HUES48 (cell line): ENCODE data around the gene RPUSD2.

Experiments
- H3K27ac ChIP-seq: one replicate; pipeline ENCODE4 v1.7.0; 2013; ENCODE audit warnings: low read depth, low read length, inconsistent platforms
- H3K27me3 ChIP-seq: 2 replicates; pipeline ENCODE4 v1.6.1; 2013; ENCODE audit warnings: mild to moderate bottlenecking, low read length; ENCODE audit not compliant: control insufficient read depth, insufficient read depth
- H3K36me3 ChIP-seq: 2 replicates; pipeline ENCODE4 v1.6.1; 2013; ENCODE audit warnings: low read length; ENCODE audit not compliant: control insufficient read depth, insufficient read depth
- H3K4me1 ChIP-seq: 2 replicates; pipeline ENCODE4 v1.6.1; 2013; ENCODE audit warnings: mild to moderate bottlenecking, low read length; ENCODE audit not compliant: control insufficient read depth, insufficient read depth
- H3K4me3 ChIP-seq: 2 replicates; pipeline ENCODE4 v1.5.1; 2013; ENCODE audit warnings: mild to moderate bottlenecking, low read depth, low read length
- H3K9ac ChIP-seq: 2 replicates; pipeline ENCODE4 v1.6.1; 2013; ENCODE audit warnings: mild to moderate bottlenecking, low read depth, low read length, moderate library complexity
- H3K9me3 ChIP-seq: 2 replicates; pipeline ENCODE4 v1.6.1; 2013; ENCODE audit warnings: low read length; ENCODE audit not compliant: control insufficient read depth, insufficient read depth

Gene RPUSD2

DNA sequence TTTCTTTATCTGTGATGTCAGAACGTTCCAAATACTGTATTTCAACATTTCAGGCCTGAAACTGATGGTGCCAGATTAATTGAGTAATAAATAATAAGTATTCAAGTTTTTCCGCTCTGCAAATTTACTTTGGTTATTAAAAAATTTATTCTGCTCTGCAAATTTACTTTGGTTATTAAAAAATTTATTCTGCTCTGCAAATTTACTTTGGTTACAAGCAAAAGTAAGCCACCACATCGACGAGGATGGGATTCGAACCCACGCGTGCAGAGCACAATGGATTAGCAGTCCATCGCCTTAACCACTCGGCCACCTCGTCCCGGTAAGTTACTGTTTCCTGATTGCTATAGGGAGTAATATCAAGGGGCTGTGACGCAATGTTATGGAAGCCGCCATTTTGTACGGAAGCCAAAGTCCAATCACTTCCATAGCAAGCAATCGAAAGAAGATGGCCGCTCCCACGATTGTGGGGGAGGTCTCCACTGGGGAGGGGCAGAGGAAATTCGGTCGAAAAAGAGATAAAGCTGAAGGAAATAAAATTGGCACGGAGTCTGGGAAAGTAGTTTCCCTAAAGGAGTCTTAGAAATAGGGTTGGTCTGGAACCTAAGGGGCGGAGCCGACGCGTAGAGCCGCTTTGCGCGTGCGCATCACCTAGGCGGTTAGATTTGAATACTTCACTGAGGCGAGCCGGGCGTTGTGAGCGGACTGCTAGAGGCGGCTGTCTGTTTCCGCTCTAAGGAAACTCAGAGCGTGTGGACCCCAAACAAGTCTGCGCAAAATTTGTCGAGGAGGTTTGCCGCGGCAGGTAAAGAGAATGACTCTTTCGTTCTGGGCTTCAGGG, 24.7 kb downstream of the RPUSD2 start, which contains the start of gene KNL1:
Gene KNL1, plus strand, starts transcription at position 662 of the 841 bp plus-strand sequence. CDS start 8,683 bp downstream, outside the sequence.
- Histone ChIP-seq H3K4me1 (peaks cover 4% of the 10 kb centered on the region; the same call in 1 of the 2 replicates), H3K36me3 (no peaks in the 10 kb centered on the region), H3K27ac (peak within 1 kb of the TSS; percentile 96), H3K9me3 (no peaks in the 10 kb centered on the region), H3K27me3 (no peaks in the 10 kb centered on the region), H3K9ac (peak within 1 kb of the TSS; percentile 97), H3K4me3 (peak within 1 kb of the TSS; percentile 95)

DNA sequence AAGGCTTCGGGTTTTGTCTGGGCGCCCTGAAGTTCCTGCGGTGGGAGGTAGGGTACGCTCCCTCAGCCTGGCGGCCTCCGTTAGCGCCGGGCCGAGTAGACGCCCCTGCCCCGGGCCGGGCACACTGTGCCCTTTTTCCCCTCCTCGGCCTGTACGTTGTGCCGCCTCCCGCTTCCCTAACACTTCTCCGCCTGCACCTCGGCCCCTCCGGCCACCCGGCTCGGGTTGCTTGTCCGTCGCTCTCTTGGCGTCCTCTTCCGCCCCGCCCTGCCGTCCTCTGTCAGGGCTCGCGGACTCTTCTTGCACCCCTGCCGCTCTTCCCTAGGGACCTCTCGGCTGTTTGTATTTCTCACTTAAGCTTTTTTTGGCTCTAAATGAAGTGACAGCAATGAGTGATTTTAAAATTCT, 25.3 kb downstream of the RPUSD2 start:
- no peaks in the 10 kb centered on the region for H3K9me3 ChIP-seq
- peak overlapping the region; percentile 96 for H3K27ac ChIP-seq
- peak overlapping the region; percentile 95 for H3K4me3 ChIP-seq
- no peaks in the 10 kb centered on the region for H3K27me3 ChIP-seq
- peaks cover 4% of the 10 kb centered on the region; the same call in 1 of the 2 replicates for H3K4me1 ChIP-seq
- no peaks in the 10 kb centered on the region for H3K36me3 ChIP-seq
- peak overlapping the region; percentile 97 for H3K9ac ChIP-seq

- Histone ChIP-seq H3K4me3 (peak overlapping the region; percentile 95), H3K27ac (no peak overlapping the region), H3K9ac (peak overlapping the region; percentile 97; the same call in 1 of the 2 replicates), H3K4me1 (peaks cover 4% of the 10 kb centered on the region; the same call in 1 of the 2 replicates), H3K9me3 (no peaks in the 10 kb centered on the region), H3K27me3 (no peaks in the 10 kb centered on the region), H3K36me3 (no peaks in the 10 kb centered on the region)
Observed at GRCh38 chr15:40595219-40595618, 26.1 kb downstream of the RPUSD2 start.

DNA sequence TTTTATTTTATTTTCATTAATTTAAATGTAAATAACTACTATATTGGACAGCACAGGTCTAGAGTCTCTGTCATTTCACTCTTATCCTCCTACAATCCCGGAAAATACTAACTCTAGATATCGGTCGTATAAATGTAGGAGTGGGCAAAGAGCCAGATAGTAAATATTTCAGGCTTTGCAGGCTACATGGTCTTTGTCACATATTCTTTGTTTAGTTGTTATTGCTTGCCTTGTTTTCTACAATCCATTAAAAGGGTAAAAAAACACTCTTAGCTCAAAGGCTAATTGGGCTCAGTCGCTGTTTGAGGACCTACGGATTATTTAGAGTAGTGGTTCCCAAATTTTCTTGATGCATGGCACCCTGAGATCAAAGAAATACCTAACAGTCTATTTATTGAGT, 26.7 kb downstream of the RPUSD2 start:
- Histone ChIP-seq H3K9ac (no peak overlapping the region), H3K36me3 (no peaks in the 10 kb centered on the region), H3K27me3 (no peaks in the 10 kb centered on the region), H3K4me3 (peak overlapping the region; percentile 95; the same call in 1 of the 2 replicates), H3K9me3 (no peaks in the 10 kb centered on the region), H3K4me1 (peaks cover 4% of the 10 kb centered on the region; the same call in 1 of the 2 replicates), H3K27ac (no peak overlapping the region)

DNA sequence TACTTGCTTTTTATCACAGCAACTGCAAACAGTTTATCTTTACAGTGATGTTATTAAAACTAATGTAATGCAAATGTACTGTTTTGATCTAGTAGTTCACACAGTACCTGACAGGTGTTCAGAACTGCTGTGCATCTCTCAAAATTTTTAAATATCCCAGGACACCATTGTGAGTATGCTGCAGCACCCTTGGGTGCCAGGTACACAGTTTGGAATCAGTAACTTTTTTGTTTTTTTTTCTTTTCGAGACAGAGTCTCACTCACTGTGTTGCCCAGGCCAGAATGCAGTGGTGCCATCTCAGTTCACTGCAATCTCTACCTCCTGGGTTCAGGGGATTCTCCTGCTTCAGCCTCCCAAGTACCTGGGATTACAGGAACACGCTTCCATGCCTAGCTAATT, 27.9 kb downstream of the RPUSD2 start:
- no peak overlapping the region for H3K4me3 ChIP-seq
- no peaks in the 10 kb centered on the region for H3K36me3 ChIP-seq
- H3K27me3 ChIP-seq = no peaks in the 10 kb centered on the region
- no peak overlapping the region for H3K27ac ChIP-seq
- no peak overlapping the region for H3K9ac ChIP-seq
- no peaks in the 10 kb centered on the region for H3K9me3 ChIP-seq
- H3K4me1 ChIP-seq = no peaks in the 10 kb centered on the region

DNA sequence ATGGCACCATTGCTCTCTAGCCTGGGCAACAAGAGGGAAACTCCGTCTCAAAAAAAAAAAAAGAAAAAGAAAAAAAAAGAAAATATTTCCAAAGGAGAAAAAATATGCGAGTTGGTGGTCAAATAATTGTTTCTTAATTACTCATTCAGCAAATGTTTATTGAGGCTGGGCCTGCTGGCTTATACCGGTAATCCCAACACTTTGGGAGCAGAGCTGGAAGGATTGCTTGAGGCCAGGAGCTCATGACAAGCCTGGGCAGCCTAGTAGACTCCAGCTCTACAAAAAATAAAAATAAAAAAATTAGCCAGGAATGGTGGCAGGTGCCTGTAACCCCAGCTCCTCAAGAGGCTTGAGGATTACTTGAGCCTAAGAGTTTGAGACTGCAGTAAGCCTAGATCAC, 29.0 kb downstream of the RPUSD2 start:
- no peak overlapping the region for H3K9ac ChIP-seq
- no peak overlapping the region for H3K27ac ChIP-seq
- no peaks in the 10 kb centered on the region for H3K4me1 ChIP-seq
- no peaks in the 10 kb centered on the region for H3K36me3 ChIP-seq
- H3K9me3 ChIP-seq = no peaks in the 10 kb centered on the region
- H3K27me3 ChIP-seq = no peaks in the 10 kb centered on the region
- H3K4me3 ChIP-seq = no peak overlapping the region

DNA sequence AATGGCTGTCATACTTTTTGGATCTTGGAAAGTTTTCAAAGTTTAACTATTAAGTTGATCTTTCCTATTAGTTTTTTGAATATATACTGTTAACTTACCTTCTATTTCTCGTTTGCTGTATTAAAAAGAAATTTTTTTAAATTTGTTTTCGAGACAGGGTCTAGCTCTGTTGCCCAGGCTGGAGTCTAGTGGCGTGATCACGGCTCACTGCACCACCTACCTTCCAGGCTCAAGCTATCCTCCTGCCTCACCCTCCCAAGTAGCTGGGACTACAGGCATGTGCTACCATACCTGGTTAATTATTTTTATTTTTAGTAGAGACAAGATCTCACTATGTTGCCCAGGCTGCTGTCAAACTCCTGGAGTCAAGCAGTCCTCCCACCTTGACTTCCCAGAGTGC, 29.6 kb downstream of the RPUSD2 start:
- H3K9me3 ChIP-seq = no peaks in the 10 kb centered on the region
- H3K9ac ChIP-seq = no peak overlapping the region
- no peaks in the 10 kb centered on the region for H3K36me3 ChIP-seq
- no peak overlapping the region for H3K4me3 ChIP-seq
- H3K4me1 ChIP-seq = no peaks in the 10 kb centered on the region
- H3K27ac ChIP-seq = no peak overlapping the region
- no peaks in the 10 kb centered on the region for H3K27me3 ChIP-seq

GRCh38 chr15:40600956-40601355, 31.9 kb downstream of the RPUSD2 start:
- H3K4me1 ChIP-seq = no peaks in the 10 kb centered on the region
- H3K9me3 ChIP-seq = no peaks in the 10 kb centered on the region
- H3K4me3 ChIP-seq = no peak overlapping the region
- H3K27me3 ChIP-seq = no peaks in the 10 kb centered on the region
- H3K36me3 ChIP-seq = no peaks in the 10 kb centered on the region
- no peak overlapping the region for H3K9ac ChIP-seq
- no peak overlapping the region for H3K27ac ChIP-seq

- H3K9ac ChIP-seq = no peak overlapping the region
- no peak overlapping the region for H3K27ac ChIP-seq
- H3K4me1 ChIP-seq = no peaks in the 10 kb centered on the region
- no peaks in the 10 kb centered on the region for H3K9me3 ChIP-seq
- H3K27me3 ChIP-seq = no peaks in the 10 kb centered on the region
- H3K36me3 ChIP-seq = peaks cover 10% of the 10 kb centered on the region; the same call in 1 of the 2 replicates
- H3K4me3 ChIP-seq = no peak overlapping the region
Observed at GRCh38 chr15:40603935-40604334, 34.8 kb downstream of the RPUSD2 start.

- H3K9me3 ChIP-seq = no peaks in the 10 kb centered on the region
- no peak overlapping the region for H3K9ac ChIP-seq
- H3K27ac ChIP-seq = no peak overlapping the region
- no peaks in the 10 kb centered on the region for H3K27me3 ChIP-seq
- H3K4me3 ChIP-seq = no peak overlapping the region
- no peaks in the 10 kb centered on the region; the same call in 1 of the 2 replicates for H3K4me1 ChIP-seq
- 0 out of 2 replicates have a peak, but pooled peaks cover 13% of the 10 kb centered on the region for H3K36me3 ChIP-seq
Observed at GRCh38 chr15:40613080-40613479, 44.0 kb downstream of the RPUSD2 start.

GRCh38 chr15:40618023-40618422, 48.9 kb downstream of the RPUSD2 start:
- Histone ChIP-seq H3K9ac (no peak overlapping the region), H3K27ac (no peak overlapping the region), H3K27me3 (no peaks in the 10 kb centered on the region), H3K9me3 (no peaks in the 10 kb centered on the region), H3K4me1 (peaks cover 3% of the 10 kb centered on the region), H3K4me3 (no peak overlapping the region), H3K36me3 (peaks cover 20% of the 10 kb centered on the region)
